Lower lobe of right lung (tissue), 2 donors: ENCODE measurements around the gene GDPD2. TPM values are rescaled to one million over a fixed set of nuclear protein-coding genes. Genes with fewer than 3 reads are reported as not detected.

Experiments
- ATAC-seq, 2 donors: fragments of 200-7000 bp; cut with Tn5 transposase; one replicate each; pipeline ENCODE4 v1.9.1; 2020 to 2022; ENCODE audit warnings: mild to moderate bottlenecking in 2 of 2, moderate library complexity in 2 of 2
- DNase-seq: peaks from one replicate; pipeline ENCODE4 v3.0.0-alpha.2; 2020
- H3K27ac ChIP-seq: fragments of 200-600 bp; one replicate; pipeline ENCODE4 v1.8.0; 2022
- H3K27me3 ChIP-seq: fragments of 200-600 bp; one replicate; pipeline ENCODE4 v1.8.0; 2022; ENCODE audit warnings: low read depth
- H3K36me3 ChIP-seq: fragments of 200-600 bp; one replicate; pipeline ENCODE4 v1.8.0; 2022; ENCODE audit warnings: mild to moderate bottlenecking
- H3K4me1 ChIP-seq: fragments of 200-600 bp; one replicate; pipeline ENCODE4 v1.8.0; 2022
- H3K4me3 ChIP-seq: fragments of 200-600 bp; one replicate; pipeline ENCODE4 v1.8.0; 2022; ENCODE audit warnings: mild to moderate bottlenecking
- H3K9me3 ChIP-seq: fragments of 200-600 bp; one replicate; pipeline ENCODE4 v1.8.0; 2022
- CTCF ChIP-seq: fragments of 200-600 bp; IDR thresholded peaks from one replicate; pipeline ENCODE4 v1.8.0; 2022; ENCODE audit warnings: antibody characterized with exemption, mild to moderate bottlenecking
- intact Hi-C: fragments of 100-400 bp; cut with DNase I; formaldehyde crosslinking; loops from one replicate; pipeline ENCODE4 v1.11.0; 2022
- total RNA-seq: library from RNA; stranded (reverse); fragmentation: NEBNext Ultra II Directional; extraction: Animal tissue kit (Norgen Biotek cat#: 25700); gene quantifications from one replicate; pipeline ENCODE4 v1.2.1, GENCODE V29; 2021
- donor health status: DM: no; HTN: yes; CAD: no; lungs with severe emphysema.

Gene GDPD2
- total RNA-seq, 1 donor from 2014 or later: not detected

DNA sequence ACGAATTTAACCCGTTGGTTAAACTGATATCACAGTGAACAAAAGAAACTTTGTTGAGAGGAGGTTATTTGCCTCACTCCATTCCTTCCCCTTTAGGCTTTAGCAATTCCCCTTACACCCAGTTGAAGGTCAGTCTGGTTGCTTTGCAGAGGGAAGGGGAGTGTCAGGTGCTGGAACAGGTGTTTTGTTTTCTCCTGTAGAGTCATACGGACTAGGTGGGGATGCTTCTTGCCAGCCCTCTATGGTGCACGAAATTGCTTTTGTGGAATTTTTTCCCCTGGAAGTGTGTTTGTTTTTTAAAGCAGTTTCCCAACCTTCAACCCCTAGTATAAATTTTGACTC, 54.6 kb downstream of the GDPD2 start:
- H3K27me3 ChIP-seq: no peaks in the 10 kb centered on the region
- no peaks in the 10 kb centered on the region for H3K36me3 ChIP-seq
- TF ChIP-seq CTCF: no peak
- ATAC-seq (no peak), DNase-seq (no peak)
- H3K4me3 ChIP-seq: no peak overlapping the region
- intact Hi-C loops: no loop called here
- H3K4me1 ChIP-seq: peaks cover 28% of the 10 kb centered on the region
- H3K9me3 ChIP-seq: no peaks in the 10 kb centered on the region
- no peak overlapping the region for H3K27ac ChIP-seq

DNA sequence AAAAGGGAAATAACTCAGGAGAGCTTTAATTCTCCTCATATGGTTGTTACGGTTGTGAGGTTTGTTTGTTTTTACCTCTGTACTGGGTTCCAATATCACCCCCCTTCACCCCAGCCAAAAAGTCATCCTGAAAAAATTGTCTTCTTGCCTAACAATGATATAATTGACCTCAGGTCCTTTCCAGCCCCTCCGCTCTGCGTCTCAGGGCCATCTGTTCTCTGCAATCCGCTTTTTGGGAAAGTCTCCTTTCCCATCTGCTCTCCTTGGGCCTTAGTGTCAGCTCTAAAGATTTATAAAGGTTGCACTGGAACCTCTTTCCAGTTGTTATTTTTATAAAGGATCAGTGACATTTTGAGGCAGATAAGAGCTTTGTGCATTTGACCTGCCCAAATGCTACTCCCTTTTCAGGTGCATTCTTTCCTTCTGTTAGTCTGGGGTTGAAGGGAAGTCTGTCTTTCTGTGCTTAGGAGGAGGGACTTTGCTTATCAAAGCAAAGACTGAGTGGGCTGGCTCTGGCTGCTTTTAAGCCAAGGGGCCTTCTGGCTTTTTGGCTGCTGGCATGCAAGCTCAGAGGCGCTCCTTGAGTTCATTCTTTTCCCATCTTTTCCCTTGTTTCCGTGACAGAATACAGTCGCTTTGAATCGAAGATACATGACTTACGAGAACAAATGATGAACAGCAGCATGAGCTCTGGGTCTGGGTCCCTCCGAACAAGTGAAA, 55.6 kb downstream of the GDPD2 start:
- Histone ChIP-seq H3K36me3 (no peaks in the 10 kb centered on the region), H3K4me3 (no peak overlapping the region), H3K9me3 (no peaks in the 10 kb centered on the region), H3K27ac (no peak overlapping the region), H3K4me1 (peaks cover 28% of the 10 kb centered on the region), H3K27me3 (no peaks in the 10 kb centered on the region)
- ATAC-seq: no peak
- TF ChIP-seq CTCF: no peak
- intact Hi-C loops: no loop called here
- DNase-seq: no peak

DNA sequence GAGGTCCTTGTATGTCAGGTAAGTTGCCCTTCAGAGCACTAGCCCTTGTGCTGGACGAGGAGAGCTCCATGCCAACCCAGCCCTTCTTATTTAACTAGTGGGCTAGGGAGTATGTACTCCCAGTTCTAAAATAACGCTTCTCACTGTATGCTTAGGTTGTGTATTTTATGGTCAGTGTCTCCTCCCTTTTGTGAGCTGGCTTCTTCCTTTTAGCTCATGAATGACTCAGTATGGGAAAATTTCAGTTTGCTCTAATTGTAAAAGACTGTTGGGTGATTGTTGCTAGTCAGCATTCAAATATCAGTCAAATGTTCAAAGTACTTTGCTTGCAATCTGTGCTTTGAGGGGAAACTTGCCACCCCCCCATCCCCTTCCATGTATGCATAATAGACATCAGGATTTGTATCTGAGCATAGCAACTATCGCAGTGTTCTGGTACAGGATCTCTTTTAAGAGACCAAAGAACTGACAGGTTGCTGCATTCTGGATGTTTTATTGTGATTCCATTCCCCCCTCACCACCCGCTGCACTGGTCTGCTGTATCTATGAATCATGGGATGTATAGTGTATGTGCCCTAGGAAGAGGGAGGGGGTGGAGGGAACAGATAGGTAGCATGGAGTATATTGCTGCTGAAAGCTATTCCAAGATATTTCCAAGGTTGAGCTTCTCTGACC, 56.3 kb downstream of the GDPD2 start:
- H3K9me3 ChIP-seq: no peaks in the 10 kb centered on the region
- ATAC-seq (peak in 1 of 2 donors; percentile 28), DNase-seq (no peak)
- no peak overlapping the region for H3K27ac ChIP-seq
- no peaks in the 10 kb centered on the region for H3K36me3 ChIP-seq
- peaks cover 28% of the 10 kb centered on the region for H3K4me1 ChIP-seq
- no peaks in the 10 kb centered on the region for H3K27me3 ChIP-seq
- no peak for TF ChIP-seq CTCF
- intact Hi-C loops: no loop called here
- H3K4me3 ChIP-seq: no peak overlapping the region

DNA sequence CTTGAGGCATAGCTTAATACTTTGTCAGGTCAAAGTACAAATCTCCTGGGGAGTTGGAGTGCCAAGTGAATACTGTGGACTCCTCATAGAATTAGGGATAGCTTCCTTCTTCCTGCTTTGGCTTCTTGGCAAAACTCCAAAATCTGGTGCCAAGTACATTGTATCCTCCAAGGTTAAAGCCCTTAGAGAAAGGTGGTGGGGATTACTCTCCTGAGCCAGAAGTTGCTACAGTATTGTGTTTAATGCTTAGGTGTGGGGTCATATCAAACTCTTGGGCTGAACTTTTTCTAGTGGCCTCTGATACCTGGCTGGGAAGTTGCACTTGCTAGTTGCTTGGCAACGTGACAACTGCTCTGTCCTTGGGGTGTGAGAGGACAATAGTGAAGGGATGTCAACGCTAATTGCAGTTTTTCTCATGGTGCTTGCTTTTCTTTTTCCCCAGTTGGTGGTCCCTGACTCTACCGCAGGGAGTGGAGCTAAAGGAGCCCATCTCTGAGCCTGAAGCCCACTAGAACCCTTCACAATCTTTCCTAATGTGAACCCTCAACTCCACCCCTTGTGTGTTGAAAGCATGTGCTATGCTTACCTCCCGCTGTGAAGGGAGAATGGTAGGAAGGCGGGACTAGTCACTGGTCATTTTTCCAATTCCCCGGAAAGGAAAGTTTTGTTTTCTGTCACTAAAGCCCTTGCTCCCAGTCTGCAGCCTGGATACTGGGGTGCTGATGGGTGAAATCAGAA, 57.0 kb downstream of the GDPD2 start:
- Histone ChIP-seq H3K4me1 (peaks cover 28% of the 10 kb centered on the region), H3K27me3 (no peaks in the 10 kb centered on the region), H3K27ac (peak overlapping the region; percentile 41), H3K36me3 (no peaks in the 10 kb centered on the region), H3K9me3 (no peaks in the 10 kb centered on the region), H3K4me3 (no peak overlapping the region)
- DNase-seq (no peak), ATAC-seq (no peak)
- intact Hi-C loops: no loop called here
- TF ChIP-seq CTCF: no peak

DNA sequence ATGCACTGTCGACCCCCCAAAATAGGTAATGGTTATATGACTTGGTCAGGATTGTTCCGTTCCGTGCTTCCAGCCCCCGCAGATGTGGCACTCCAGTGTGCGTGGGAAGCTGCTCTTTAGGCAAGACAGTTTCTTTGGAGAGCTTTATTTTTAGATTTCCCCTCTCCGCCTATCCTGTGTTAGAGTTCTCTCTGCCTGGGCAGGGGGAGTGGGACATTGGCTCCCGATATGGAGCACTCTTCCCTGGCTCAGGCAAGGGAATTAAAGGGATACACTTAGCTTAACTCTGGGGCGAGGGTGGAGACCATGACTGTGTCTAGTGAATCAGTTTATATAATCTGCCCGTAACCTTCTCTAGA, 57.5 kb downstream of the GDPD2 start:
- no peaks in the 10 kb centered on the region for H3K27me3 ChIP-seq
- DNase-seq: no peak
- TF ChIP-seq CTCF: no peak
- ATAC-seq: peak in 1 of 2 donors; percentile 19
- H3K9me3 ChIP-seq: no peaks in the 10 kb centered on the region
- H3K36me3 ChIP-seq: no peaks in the 10 kb centered on the region
- no peak overlapping the region for H3K4me3 ChIP-seq
- intact Hi-C loops: no loop called here
- H3K27ac ChIP-seq: peak overlapping the region; percentile 41
- peaks cover 28% of the 10 kb centered on the region for H3K4me1 ChIP-seq
